HepG2 (cell line): ENCODE data around the gene NT5DC4. TPM values are rescaled to one million over a fixed set of nuclear protein-coding genes. Genes with fewer than 3 reads are reported as not detected.

Source experiments
- BCL3 ChIP-seq: sonication (generic); formaldehyde crosslinking; IDR thresholded peaks from 2 replicates; pipeline ENCODE4 v1.5.1; 2020; ENCODE audit warnings: mild to moderate bottlenecking, missing genetic modification reagents, moderate library complexity
- CEBPG ChIP-seq: IDR thresholded peaks from 2 replicates; pipeline ENCODE4 v1.6.1; 2016
- CENPBD1 ChIP-seq: sonication (generic); formaldehyde crosslinking; IDR thresholded peaks from 2 replicates; pipeline ENCODE4 v1.8.0; 2022; ENCODE audit warnings: missing genetic modification reagents, low read depth, mild to moderate bottlenecking, borderline replicate concordance
- CERS6 ChIP-seq: sonication (generic); formaldehyde crosslinking; IDR thresholded peaks from 2 replicates; pipeline ENCODE4 v1.5.0; 2020; ENCODE audit warnings: missing genetic modification reagents
- EEA1 ChIP-seq: sonication (generic); formaldehyde crosslinking; IDR thresholded peaks from 2 replicates; pipeline ENCODE4 v1.5.1; 2020; ENCODE audit warnings: mild to moderate bottlenecking, missing genetic modification reagents, borderline replicate concordance
- HNF1A ChIP-seq, 2 experiments: sonication (generic) in 1 of 2; formaldehyde crosslinking in 1 of 2; IDR thresholded peaks; 2 replicates each; pipeline versions ENCODE4 v1.4.0 to v1.6.1; 2016 to 2020; ENCODE audit warnings: borderline replicate concordance in 1 of 2, low read depth in 1 of 2, mild to moderate bottlenecking in 1 of 2, missing genetic modification reagents in 1 of 2
- JUNB ChIP-seq: sonication (generic); formaldehyde crosslinking; IDR thresholded peaks from 2 replicates; pipeline ENCODE4 v1.8.0; 2022; ENCODE audit warnings: missing genetic modification reagents, mild to moderate bottlenecking, borderline replicate concordance
- MYC ChIP-seq: sonication (generic); formaldehyde crosslinking; IDR thresholded peaks from 2 replicates; pipeline ENCODE4 v1.9.0; 2021; ENCODE audit warnings: missing genetic modification reagents, borderline replicate concordance
- NAIF1 ChIP-seq: sonication (generic); formaldehyde crosslinking; IDR thresholded peaks from 2 replicates; pipeline ENCODE4 v1.5.0; 2020; ENCODE audit warnings: mild to moderate bottlenecking, missing genetic modification reagents, borderline replicate concordance
- SMC3 ChIP-seq: IDR thresholded peaks from 2 replicates; pipeline ENCODE4 v1.6.1; 2011; ENCODE audit warnings: low read length, improper control_type of control experiment
- STAG1 ChIP-seq: sonication (generic); formaldehyde crosslinking; IDR thresholded peaks from 2 replicates; pipeline ENCODE4 v1.4.0; 2020; ENCODE audit warnings: missing genetic modification reagents
- TBP ChIP-seq: sonication (generic); formaldehyde crosslinking; IDR thresholded peaks from 2 replicates; pipeline ENCODE4 v1.5.0; 2020; ENCODE audit warnings: missing genetic modification reagents
- TERF1 ChIP-seq: sonication (generic); formaldehyde crosslinking; IDR thresholded peaks from 2 replicates; pipeline ENCODE4 v1.8.0; 2022; ENCODE audit warnings: mild to moderate bottlenecking, missing genetic modification reagents, moderate library complexity
- ZNF12 ChIP-seq: sonication (generic); formaldehyde crosslinking; IDR thresholded peaks from 2 replicates; pipeline ENCODE4 v1.5.0; 2020; ENCODE audit warnings: missing genetic modification reagents
- ZNF333 ChIP-seq: sonication (generic); formaldehyde crosslinking; IDR thresholded peaks from 2 replicates; pipeline ENCODE4 v1.4.0; 2020; ENCODE audit warnings: mild to moderate bottlenecking, missing genetic modification reagents, borderline replicate concordance
- ZNF382 ChIP-seq: sonication (generic); formaldehyde crosslinking; IDR thresholded peaks from 2 replicates; pipeline ENCODE4 v1.5.0; 2020; ENCODE audit warnings: missing genetic modification reagents, mild to moderate bottlenecking, borderline replicate concordance
- ZNF44 ChIP-seq: sonication (generic); formaldehyde crosslinking; IDR thresholded peaks from 2 replicates; pipeline ENCODE4 v1.5.1; 2020; ENCODE audit warnings: mild to moderate bottlenecking, missing genetic modification reagents
- ZNF615 ChIP-seq: sonication (generic); formaldehyde crosslinking; IDR thresholded peaks from 2 replicates; pipeline ENCODE4 v1.5.0; 2020; ENCODE audit warnings: mild to moderate bottlenecking, missing genetic modification reagents, borderline replicate concordance
- ZNF75D ChIP-seq: sonication (generic); formaldehyde crosslinking; IDR thresholded peaks from 2 replicates; pipeline ENCODE4 v1.8.1; 2023; ENCODE audit warnings: missing genetic modification reagents, mild to moderate bottlenecking, borderline replicate concordance
- ZNF883 ChIP-seq: sonication (generic); formaldehyde crosslinking; IDR thresholded peaks from 2 replicates; pipeline ENCODE4 v1.5.1; 2020; ENCODE audit warnings: mild to moderate bottlenecking, missing genetic modification reagents; ENCODE audit errors: not compliant biosample characterization
- polyA plus RNA-seq, 8 experiments: library from polyadenylated mRNA; depleted of rRNA in 3 of 8; stranded (reverse) in 7 of 8; unstranded in 1 of 8; fragments of >200 nt; fragmentation: Illumina TruSeq in 4 of 8; extraction: Trizol in 4 of 8; gene quantifications; 2 replicates each; pipeline versions ENCODE4 v1.2.1 to v1.2.3, GENCODE V29; 2011 to 2016; ENCODE audit warnings: low read depth in 4 of 8, missing spikeins in 1 of 8, mixed read lengths in 1 of 8; ENCODE audit not compliant: insufficient read depth in 1 of 8
- total RNA-seq, 5 experiments: library from RNA; depleted of rRNA; stranded (reverse); fragments of >200 nt; fragmentation: Illumina TruSeq; extraction: Trizol; gene quantifications; 2 replicates each; pipeline ENCODE4 v1.2.3, GENCODE V29; 2016; ENCODE audit warnings: low read depth in 1 of 5

Gene NT5DC4
- total and polyA plus RNA-seq, 2 of the 13 experiments (the other 11 are each of a cell fraction or from before 2014, with no cell fraction given) = 0.04 to 4.2 TPM

GRCh38 chr2:112726487-112727190, 5.8 kb downstream of the NT5DC4 start (continued):
- no peak for TF ChIP-seq NAIF1 (CRISPR knock-in tag)
- peak; percentile 83 for TF ChIP-seq BCL3
- peak; percentile 100 for TF ChIP-seq STAG1 (CRISPR knock-in tag)
- TF ChIP-seq ZNF615 (CRISPR knock-in tag) = no peak
- TF ChIP-seq ZNF883 = peak; percentile 72
- no peak for TF ChIP-seq CERS6 (CRISPR knock-in tag)
- TF ChIP-seq CEBPG (CRISPR knock-in tag) = peak; percentile 72
- peak; percentile 87; the same call in 1 of the 2 replicates for TF ChIP-seq ZNF44 (CRISPR knock-in tag)
- no peak for TF ChIP-seq EEA1 (CRISPR knock-in tag)
- TF ChIP-seq HNF1A (IDR thresholded peaks at IDR 0.05; ENCODE audit: low read depth) = no peak
- TF ChIP-seq HNF1A (CRISPR knock-in tag; IDR thresholded peaks at IDR 0.05; ENCODE audit: borderline replicate concordance) = peak; percentile 18
- TF ChIP-seq ZNF75D (CRISPR knock-in tag) = no peak
- peak; percentile 74; the same call in 1 of the 2 replicates for TF ChIP-seq MYC (CRISPR knock-in tag)
- no peak for TF ChIP-seq ZNF382 (CRISPR knock-in tag)
- no peak for TF ChIP-seq TERF1 (CRISPR knock-in tag)
- peak; percentile 76; the same call in 1 of the 2 replicates for TF ChIP-seq ZNF12
- TF ChIP-seq JUNB (CRISPR knock-in tag) = no peak
- no peak for TF ChIP-seq TBP (CRISPR knock-in tag)
- peak; percentile 89 for TF ChIP-seq SMC3
- TF ChIP-seq CENPBD1 (CRISPR knock-in tag) = no peak
- TF ChIP-seq ZNF333 (CRISPR knock-in tag) = peak; percentile 91
